Measurements from ENCODE around the gene COX19. TPM values are rescaled to one million over a fixed set of nuclear protein-coding genes. Genes with fewer than 3 reads are reported as not detected.
"Not testable (repeated sequence)": the region's sequence is repeated elsewhere in the genome, so short reads cannot be mapped to it uniquely, and the experiment has no call there.

COX19 gene
- total and polyA plus RNA-seq, 12 donors: 3.7 to 9.1 (median 6.1) TPM

DNA sequence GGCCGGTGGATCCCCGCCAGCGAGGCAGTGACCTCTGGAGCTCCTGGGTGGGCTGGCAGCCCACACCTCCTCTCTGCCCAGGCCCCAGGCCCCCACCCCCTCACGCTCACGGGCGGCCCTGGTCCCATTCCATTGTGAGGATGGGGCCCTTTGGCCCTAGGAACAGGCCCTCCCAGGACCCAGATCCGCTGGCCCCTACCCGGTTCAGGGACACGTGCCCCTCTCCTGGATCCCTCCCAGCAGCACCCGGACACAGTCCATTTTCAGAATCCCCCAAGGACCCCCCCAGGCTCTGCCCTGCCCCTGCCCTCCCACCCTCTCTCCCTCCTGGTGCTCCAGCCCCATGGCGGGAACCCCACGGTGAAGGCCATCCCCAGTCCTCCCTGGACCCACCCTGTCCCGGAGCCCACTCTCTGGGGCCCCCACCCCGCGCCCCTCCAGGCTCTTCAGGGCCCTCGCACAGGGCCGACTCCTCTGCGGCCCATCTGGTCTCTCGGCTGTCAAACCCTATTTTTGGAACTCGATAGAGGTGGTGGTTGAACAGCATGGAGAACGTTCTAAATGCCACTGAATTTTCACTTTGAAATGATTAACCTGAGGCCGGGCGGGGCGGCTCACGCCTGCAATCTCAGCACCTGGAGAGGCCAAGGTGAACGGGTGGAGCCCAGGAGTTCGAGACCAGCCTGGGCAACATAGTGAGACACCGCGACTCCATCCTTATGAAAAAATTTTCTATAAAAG lies 28.9 kb downstream of the COX19 start:
- H3K36me3 ChIP-seq: no peaks in the 10 kb centered on the region
- DNase-seq (peak in 1 of 2 donors; percentile 0), ATAC-seq (peak in 1 of 8 donors; percentile 14)
- no peak overlapping the region for H3K27ac ChIP-seq
- H3K9me3 ChIP-seq: no peaks in the 10 kb centered on the region
- H3K4me3 ChIP-seq: no peak overlapping the region
- 77 to 80% methylated on average over 28 to 29 of the region's 29 CpGs for WGBS, 2 donors
- intact Hi-C loops (cut with DNase I): no loop called here
- TF ChIP-seq, protein P1, sequence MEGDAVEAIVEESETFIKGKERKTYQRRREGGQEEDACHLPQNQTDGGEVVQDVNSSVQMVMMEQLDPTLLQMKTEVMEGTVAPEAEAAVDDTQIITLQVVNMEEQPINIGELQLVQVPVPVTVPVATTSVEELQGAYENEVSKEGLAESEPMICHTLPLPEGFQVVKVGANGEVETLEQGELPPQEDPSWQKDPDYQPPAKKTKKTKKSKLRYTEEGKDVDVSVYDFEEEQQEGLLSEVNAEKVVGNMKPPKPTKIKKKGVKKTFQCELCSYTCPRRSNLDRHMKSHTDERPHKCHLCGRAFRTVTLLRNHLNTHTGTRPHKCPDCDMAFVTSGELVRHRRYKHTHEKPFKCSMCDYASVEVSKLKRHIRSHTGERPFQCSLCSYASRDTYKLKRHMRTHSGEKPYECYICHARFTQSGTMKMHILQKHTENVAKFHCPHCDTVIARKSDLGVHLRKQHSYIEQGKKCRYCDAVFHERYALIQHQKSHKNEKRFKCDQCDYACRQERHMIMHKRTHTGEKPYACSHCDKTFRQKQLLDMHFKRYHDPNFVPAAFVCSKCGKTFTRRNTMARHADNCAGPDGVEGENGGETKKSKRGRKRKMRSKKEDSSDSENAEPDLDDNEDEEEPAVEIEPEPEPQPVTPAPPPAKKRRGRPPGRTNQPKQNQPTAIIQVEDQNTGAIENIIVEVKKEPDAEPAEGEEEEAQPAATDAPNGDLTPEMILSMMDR (IDR thresholded peaks at IDR 0.05): no peak
- peaks cover 0 to 2% (median 0%) of the 10 kb centered on the region in 9 donors for H3K4me1 ChIP-seq
- peaks cover 0 to 21% (median 0%) of the 10 kb centered on the region in 7 donors for H3K27me3 ChIP-seq

DNA sequence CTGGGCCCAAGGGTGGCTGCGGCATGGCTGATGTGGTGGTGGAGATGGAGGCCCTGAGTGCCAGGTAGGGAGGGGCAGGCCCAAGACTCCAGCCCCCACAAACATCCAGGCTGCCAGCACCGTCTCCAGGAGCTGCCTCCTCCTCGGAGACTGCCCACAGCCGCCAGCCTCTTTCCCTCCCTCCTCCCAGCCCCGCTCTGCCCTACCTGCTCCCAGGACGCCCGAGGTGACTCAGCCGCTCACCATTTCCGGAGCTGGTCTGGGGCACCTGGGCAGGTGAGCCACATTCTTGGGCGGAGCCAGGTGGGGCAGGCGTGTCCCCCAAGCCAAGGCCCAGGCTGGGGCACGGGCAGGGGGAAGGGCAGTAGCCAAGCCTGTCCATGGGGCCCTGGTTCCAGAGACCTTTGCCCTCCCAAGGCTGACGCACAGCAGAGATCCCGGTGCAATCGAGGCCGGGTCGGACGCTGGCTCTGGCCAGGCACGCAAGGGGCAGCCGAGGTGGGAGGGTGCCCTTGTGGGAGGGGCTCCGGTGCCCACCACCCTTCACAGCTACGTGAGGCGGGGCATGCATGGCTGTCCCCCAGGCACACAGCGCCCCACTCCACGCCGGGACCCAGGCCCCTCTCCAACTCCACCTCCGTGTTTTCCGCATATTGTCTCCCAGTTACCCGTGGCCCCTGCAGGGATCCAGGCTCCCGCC lies 29.6 kb downstream of the COX19 start:
- ATAC-seq: peak in 4 of 8 donors; percentile 9 to 48 (median 40)

DNA sequence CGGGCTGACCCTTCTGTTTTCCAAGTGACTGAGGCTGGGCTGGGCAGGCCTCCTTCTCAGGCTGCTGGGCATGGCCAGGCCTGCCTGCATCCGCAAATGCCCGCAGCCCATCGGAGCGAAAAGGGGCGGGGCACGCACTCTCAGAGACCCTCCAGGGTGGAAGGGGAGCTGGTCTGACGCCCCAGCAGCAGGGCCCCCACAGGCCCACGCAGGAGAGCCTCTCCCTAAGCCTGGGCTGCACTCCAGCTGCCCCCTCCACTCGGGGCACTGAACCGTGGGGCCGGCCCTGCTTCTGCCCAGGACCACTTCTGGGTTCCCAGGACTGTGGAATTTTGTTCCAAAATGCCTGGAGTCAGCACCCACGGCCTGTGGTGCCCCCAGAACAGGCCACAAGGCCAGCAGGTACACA lies 30.2 kb downstream of the COX19 start:
- Histone ChIP-seq H3K4me1 (peaks cover 0 to 7% (median 0%) of the 10 kb centered on the region in 9 donors), H3K9me3 (peaks cover 0 to 8% (median 0%) of the 10 kb centered on the region in 11 donors), H3K36me3 (no peaks in the 10 kb centered on the region), H3K4me3 (no peak overlapping the region), H3K27ac (no peak overlapping the region), H3K27me3 (peaks cover 0 to 21% (median 0%) of the 10 kb centered on the region in 7 donors)
- WGBS, 2 donors: 87% methylated on average over 13 of the region's 13 CpGs
- intact Hi-C loops (cut with DNase I): no loop called here
- ATAC-seq (no peak), DNase-seq (peak in 1 of 2 donors; percentile 6)
- TF ChIP-seq, protein P1 (IDR thresholded peaks at IDR 0.05): no peak

More for the DNA sequence above, 29.6 kb downstream of the COX19 start:
- Histone ChIP-seq H3K27me3 (peaks cover 0 to 21% (median 0%) of the 10 kb centered on the region in 7 donors), H3K4me1 (peaks cover 0 to 7% (median 0%) of the 10 kb centered on the region in 9 donors), H3K36me3 (no peaks in the 10 kb centered on the region), H3K9me3 (peaks cover 0 to 4% (median 0%) of the 10 kb centered on the region in 11 donors), H3K27ac (no peak overlapping the region), H3K4me3 (no peak overlapping the region)
- intact Hi-C loops (cut with DNase I): no loop called here
- TF ChIP-seq, protein P1 (IDR thresholded peaks at IDR 0.05): no peak
- DNase-seq: peak in 1 of 2 donors; percentile 8
- 82 to 85% methylated on average over 29 to 30 of the region's 30 CpGs for WGBS, 2 donors

DNA sequence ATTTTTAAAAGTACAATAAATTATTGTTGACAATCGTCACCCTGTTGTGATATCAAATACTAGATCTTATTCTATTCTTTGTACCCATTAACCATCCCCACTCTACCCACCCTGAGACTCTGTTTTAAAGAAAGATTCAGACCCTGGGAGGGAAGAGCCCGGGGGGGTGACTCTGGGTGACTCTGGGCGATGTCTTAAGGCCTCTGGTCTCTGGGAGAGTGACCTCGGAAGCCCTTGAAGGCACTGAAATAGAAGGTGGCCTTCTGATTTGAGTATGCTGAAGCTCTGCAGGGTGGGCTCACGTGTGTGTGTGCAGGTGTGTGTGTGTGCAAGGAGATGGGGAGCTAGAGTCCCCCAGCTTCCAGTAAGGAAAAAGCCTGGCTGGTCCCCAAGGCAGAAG lies 30.6 kb downstream of the COX19 start:
- H3K27me3 ChIP-seq: peaks cover 0 to 21% (median 0%) of the 10 kb centered on the region in 7 donors
- DNase-seq (no peak), ATAC-seq (no peak)
- no peaks in the 10 kb centered on the region for H3K36me3 ChIP-seq
- peaks cover 0 to 8% (median 0%) of the 10 kb centered on the region in 11 donors for H3K9me3 ChIP-seq
- intact Hi-C loops (cut with DNase I): no loop called here
- H3K27ac ChIP-seq: no peak overlapping the region
- TF ChIP-seq, protein P1 (IDR thresholded peaks at IDR 0.05): no peak
- no peak overlapping the region for H3K4me3 ChIP-seq
- WGBS, 2 donors: 91 to 92% methylated on average over 5 of the region's 5 CpGs
- H3K4me1 ChIP-seq: peaks cover 0 to 7% (median 0%) of the 10 kb centered on the region in 9 donors

DNA sequence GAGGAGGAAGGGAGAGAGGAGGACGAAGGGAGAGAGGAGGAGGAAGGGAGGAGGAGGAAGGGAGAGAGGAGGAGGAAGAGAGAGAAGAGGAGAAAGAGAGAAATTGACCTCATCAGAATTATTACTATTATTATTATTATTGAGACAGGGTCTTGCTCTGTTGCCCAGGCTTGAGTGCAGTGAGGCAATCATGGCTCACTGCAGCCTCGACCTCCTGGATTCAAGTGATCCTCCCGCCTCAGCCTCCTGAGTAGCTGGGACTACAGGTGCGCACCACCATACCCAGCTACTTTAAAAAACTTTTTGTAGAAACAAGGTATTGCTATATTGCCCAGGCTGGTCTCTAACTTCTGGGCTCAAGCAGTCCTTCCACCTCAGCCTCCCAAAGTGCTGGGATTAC lies 31.6 kb downstream of the COX19 start:
- H3K4me3 ChIP-seq; intact Hi-C loops (cut with DNase I); DNase-seq; H3K36me3 ChIP-seq; H3K9me3 ChIP-seq; H3K4me1 ChIP-seq; ATAC-seq; H3K27ac ChIP-seq: not testable (repeated sequence)
- H3K27me3 ChIP-seq: peaks cover 0 to 21% (median 0%) of the 10 kb centered on the region in 7 donors
- WGBS, 2 donors: 74 to 80% methylated on average over 4 of the region's 4 CpGs
